ENCODE data around the gene SUGCT. TPM values are rescaled to one million over a fixed set of nuclear protein-coding genes. Genes with fewer than 3 reads are reported as not detected.

The SUGCT gene
- total and polyA plus RNA-seq, 2 of the 13 experiments (the other 11 are each of a cell fraction or from before 2014, with no cell fraction given): 10.1 to 22.2 TPM

DNA sequence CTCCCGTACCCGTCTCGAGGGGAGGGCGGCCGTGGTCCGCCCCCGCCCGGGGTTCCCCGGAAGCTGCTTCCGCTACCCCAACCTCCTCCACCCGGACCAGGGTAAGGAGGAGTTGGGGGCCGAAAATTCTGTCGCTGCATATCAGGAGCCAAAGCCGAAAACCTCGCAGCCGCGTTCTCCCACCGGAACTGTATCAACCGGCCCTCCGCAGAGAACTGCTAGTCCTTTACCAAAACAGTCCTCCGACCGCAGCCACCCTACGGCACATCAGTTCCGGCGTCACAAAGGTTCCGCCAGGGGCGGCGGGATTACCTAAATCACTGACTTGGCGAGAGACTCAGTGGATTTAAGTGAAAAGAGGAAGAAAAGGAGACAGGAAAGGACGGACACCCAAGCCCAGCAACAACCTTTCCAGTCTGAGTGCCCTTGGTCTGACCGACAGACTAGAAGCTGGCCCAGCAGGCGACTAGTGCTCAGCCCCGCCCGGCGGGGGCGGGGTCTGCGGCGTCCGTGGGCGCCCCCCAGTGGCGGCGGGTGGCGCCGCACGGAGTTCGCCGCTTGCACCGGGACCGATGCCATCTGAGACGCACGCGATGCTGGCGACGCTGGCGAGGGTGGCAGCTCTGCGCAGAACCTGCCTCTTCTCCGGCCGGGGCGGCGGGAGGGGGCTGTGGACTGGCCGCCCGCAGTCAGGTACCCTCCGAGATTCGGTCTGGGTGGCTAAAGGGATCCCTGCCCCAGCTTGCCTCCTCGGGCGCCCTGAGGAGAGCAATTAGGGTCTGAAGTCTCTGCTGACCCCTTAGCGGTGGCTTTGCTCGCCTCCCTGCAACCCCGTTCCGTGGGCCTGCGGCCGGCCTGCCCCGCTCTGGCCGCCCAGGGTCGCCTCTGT is at the start of gene SUGCT, which contains the start of gene MPLKIP (continued):
- TF ChIP-seq MEIS2 (CRISPR knock-in tag; IDR thresholded peaks at IDR 0.05) (0 out of 2 replicates have a peak, but pooled peaks have one; percentile 12), AGO2 (optimal IDR thresholded peaks at IDR 0.05; ENCODE audit: low read depth, low read length) (peak; percentile 18), ZBTB38 (CRISPR knock-in tag; IDR thresholded peaks at IDR 0.05) (peak; percentile 56; the same call in 1 of the 2 replicates), POGZ (CRISPR knock-in tag; IDR thresholded peaks at IDR 0.05) (peak; percentile 80; the same call in 1 of the 2 replicates), SIN3A (IDR thresholded peaks at IDR 0.05; ENCODE audit: borderline replicate concordance, low read depth, low read length) (peak; percentile 83; the same call in 1 of the 2 replicates), ELF4 (CRISPR knock-in tag; IDR thresholded peaks at IDR 0.05; ENCODE audit: borderline replicate concordance) (no peak), KLF12 (CRISPR knock-in tag; IDR thresholded peaks at IDR 0.05; ENCODE audit: borderline replicate concordance) (peak; percentile 73), FOXJ3 (CRISPR knock-in tag; IDR thresholded peaks at IDR 0.05; ENCODE audit: borderline replicate concordance) (0 out of 2 replicates have a peak, but pooled peaks have one; percentile 12), ZNF160 (CRISPR knock-in tag; IDR thresholded peaks at IDR 0.05) (peak; percentile 75; the same call in 1 of the 2 replicates), ZNF709 (CRISPR knock-in tag; IDR thresholded peaks at IDR 0.05) (peak; percentile 34; the same call in 1 of the 2 replicates), ZNF230 (CRISPR knock-in tag; IDR thresholded peaks at IDR 0.05) (0 out of 2 replicates have a peak, but pooled peaks have one; percentile 5), CREM (IDR thresholded peaks at IDR 0.05) (peak; percentile 66; the same call in 1 of the 2 replicates), CREM (CRISPR knock-in tag; IDR thresholded peaks at IDR 0.05) (no peak), ZNF460 (CRISPR knock-in tag; IDR thresholded peaks at IDR 0.05; ENCODE audit: borderline replicate concordance) (peak; percentile 10; the same call in 1 of the 2 replicates), TARDBP (CRISPR knock-in tag; IDR thresholded peaks at IDR 0.05) (peak; percentile 66; the same call in 1 of the 2 replicates), HOXA5 (CRISPR knock-in tag; IDR thresholded peaks at IDR 0.05) (peak; percentile 91), GATAD1 (CRISPR knock-in tag; IDR thresholded peaks at IDR 0.05) (peak; percentile 97)
- TF ChIP-seq, protein P1, sequence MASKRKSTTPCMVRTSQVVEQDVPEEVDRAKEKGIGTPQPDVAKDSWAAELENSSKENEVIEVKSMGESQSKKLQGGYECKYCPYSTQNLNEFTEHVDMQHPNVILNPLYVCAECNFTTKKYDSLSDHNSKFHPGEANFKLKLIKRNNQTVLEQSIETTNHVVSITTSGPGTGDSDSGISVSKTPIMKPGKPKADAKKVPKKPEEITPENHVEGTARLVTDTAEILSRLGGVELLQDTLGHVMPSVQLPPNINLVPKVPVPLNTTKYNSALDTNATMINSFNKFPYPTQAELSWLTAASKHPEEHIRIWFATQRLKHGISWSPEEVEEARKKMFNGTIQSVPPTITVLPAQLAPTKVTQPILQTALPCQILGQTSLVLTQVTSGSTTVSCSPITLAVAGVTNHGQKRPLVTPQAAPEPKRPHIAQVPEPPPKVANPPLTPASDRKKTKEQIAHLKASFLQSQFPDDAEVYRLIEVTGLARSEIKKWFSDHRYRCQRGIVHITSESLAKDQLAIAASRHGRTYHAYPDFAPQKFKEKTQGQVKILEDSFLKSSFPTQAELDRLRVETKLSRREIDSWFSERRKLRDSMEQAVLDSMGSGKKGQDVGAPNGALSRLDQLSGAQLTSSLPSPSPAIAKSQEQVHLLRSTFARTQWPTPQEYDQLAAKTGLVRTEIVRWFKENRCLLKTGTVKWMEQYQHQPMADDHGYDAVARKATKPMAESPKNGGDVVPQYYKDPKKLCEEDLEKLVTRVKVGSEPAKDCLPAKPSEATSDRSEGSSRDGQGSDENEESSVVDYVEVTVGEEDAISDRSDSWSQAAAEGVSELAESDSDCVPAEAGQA (IDR thresholded peaks at IDR 0.05; ENCODE audit: low read depth): peak; percentile 78; the same call in 1 of the 2 replicates
- TF ChIP-seq, protein P1 (CRISPR knock-in tag; IDR thresholded peaks at IDR 0.05; ENCODE audit: borderline replicate concordance): no peak
- TF ChIP-seq, protein P2, sequence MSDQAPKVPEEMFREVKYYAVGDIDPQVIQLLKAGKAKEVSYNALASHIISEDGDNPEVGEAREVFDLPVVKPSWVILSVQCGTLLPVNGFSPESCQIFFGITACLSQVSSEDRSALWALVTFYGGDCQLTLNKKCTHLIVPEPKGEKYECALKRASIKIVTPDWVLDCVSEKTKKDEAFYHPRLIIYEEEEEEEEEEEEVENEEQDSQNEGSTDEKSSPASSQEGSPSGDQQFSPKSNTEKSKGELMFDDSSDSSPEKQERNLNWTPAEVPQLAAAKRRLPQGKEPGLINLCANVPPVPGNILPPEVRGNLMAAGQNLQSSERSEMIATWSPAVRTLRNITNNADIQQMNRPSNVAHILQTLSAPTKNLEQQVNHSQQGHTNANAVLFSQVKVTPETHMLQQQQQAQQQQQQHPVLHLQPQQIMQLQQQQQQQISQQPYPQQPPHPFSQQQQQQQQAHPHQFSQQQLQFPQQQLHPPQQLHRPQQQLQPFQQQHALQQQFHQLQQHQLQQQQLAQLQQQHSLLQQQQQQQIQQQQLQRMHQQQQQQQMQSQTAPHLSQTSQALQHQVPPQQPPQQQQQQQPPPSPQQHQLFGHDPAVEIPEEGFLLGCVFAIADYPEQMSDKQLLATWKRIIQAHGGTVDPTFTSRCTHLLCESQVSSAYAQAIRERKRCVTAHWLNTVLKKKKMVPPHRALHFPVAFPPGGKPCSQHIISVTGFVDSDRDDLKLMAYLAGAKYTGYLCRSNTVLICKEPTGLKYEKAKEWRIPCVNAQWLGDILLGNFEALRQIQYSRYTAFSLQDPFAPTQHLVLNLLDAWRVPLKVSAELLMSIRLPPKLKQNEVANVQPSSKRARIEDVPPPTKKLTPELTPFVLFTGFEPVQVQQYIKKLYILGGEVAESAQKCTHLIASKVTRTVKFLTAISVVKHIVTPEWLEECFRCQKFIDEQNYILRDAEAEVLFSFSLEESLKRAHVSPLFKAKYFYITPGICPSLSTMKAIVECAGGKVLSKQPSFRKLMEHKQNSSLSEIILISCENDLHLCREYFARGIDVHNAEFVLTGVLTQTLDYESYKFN (CRISPR knock-in tag; conservative IDR thresholded peaks at IDR 0.05): 0 out of 2 replicates have a peak, but pooled peaks have one; percentile 23
